AG09309 (cell line): ENCODE data around the gene WDR72.

Experiments used
- DNase-seq: peaks from one replicate; pipeline ENCODE4 v3.0.0-alpha.2; 2010; ENCODE audit warnings: low read depth
- H3K4me3 ChIP-seq: 2 replicates; pipeline ENCODE4 v1.5.1; 2011; ENCODE audit warnings: mild to moderate bottlenecking, low read depth, low read length, moderate library complexity; ENCODE audit not compliant: control insufficient read depth
- TF ChIP-seq, protein P1 (sequence below): IDR thresholded peaks from 2 replicates; pipeline ENCODE4 v1.5.1; 2011; ENCODE audit warnings: mild to moderate bottlenecking, low read depth, low read length, inconsistent platforms; ENCODE audit not compliant: insufficient read depth, control insufficient read depth; ENCODE audit errors: missing control alignments

Gene WDR72

DNA sequence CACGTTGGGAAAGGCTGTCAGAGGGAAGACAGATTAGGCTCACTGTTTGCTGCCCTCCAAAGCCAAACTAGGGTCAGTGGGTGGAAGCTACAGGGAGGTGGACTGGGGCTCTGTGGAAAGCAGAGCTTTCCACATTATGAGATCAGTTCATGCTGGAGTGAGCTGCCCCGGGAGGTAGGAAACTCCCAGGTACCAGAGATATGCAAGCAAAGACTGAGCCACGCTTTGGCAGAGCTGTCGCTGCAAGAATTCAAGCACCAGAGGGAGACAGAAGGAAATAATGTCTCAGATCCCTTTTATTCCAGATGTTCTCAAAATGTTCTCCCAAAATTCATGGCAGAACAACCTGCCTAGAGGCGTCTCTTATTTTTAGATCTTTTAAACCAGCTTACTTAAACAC is 286.6 kb downstream of the WDR72 start:
- TF ChIP-seq, protein P1, sequence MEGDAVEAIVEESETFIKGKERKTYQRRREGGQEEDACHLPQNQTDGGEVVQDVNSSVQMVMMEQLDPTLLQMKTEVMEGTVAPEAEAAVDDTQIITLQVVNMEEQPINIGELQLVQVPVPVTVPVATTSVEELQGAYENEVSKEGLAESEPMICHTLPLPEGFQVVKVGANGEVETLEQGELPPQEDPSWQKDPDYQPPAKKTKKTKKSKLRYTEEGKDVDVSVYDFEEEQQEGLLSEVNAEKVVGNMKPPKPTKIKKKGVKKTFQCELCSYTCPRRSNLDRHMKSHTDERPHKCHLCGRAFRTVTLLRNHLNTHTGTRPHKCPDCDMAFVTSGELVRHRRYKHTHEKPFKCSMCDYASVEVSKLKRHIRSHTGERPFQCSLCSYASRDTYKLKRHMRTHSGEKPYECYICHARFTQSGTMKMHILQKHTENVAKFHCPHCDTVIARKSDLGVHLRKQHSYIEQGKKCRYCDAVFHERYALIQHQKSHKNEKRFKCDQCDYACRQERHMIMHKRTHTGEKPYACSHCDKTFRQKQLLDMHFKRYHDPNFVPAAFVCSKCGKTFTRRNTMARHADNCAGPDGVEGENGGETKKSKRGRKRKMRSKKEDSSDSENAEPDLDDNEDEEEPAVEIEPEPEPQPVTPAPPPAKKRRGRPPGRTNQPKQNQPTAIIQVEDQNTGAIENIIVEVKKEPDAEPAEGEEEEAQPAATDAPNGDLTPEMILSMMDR, result no peak
- DNase-seq, result no peak
- no peak overlapping the region for H3K4me3 ChIP-seq

DNA sequence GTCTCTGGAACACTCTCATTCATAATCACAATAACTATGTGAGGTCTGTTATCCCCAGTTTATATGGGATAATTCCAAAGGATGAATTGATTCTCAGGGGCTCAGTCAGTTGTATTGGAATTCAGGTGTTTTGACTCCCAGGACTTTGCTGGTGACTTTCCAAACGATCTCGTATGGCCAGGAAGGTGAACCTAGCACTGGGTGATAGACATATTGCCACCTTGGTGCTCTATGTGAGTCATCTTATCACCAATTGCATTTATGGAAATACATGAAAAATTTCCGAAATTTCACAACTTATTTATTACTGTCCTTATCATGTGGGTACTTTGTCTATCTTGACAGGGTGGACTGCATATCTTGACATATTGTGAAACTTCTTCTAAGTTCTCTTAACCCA is 287.3 kb downstream of the WDR72 start:
- TF ChIP-seq, protein P1, result no peak
- H3K4me3 ChIP-seq, result no peak overlapping the region
- DNase-seq, result no peak

DNA sequence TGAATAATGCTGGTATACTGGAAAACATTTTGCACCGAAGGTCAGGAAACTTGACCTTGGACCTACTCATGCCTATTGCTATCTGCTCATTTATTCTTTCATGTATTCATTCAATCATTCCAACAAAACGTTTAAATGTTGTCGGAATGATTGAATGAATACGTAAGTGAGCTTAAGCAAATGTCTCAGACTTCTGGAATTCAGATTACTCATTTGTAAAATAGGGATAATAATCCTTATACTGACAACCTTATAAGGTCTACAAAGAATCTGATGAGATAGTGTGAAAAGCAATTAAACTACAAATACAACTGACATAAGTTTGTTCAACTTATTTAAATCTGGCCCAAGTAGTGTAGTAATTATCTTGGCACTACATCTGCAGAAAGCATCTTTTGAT is 288.7 kb downstream of the WDR72 start:
- no peak overlapping the region for H3K4me3 ChIP-seq
- TF ChIP-seq, protein P1, result no peak
- DNase-seq, result no peak

DNA sequence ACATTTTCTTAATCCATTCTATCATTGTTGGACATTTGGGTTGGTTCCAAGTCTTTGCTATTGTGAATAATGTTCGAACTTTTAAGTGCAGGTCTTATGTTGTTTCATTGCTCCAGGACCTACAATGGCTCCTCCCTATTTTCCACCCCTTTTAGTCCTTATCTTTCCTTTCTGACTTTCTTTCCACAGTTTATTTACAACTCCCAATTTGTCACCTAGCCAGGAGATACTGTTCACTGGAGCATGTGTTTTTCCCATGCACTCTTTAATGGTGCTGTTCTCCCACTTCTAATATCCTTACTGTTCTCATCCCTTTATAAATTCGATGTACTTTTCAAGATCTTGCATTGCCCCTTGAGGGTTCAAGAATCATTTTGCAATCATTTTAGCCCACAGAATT is 290.0 kb downstream of the WDR72 start:
- DNase-seq, result no peak
- TF ChIP-seq, protein P1, result no peak
- no peak overlapping the region for H3K4me3 ChIP-seq
